GM12878 (cell line): ENCODE results near the gene TMEM63B.

Experiments
- BMI1 ChIP-seq: fragments of 450-650 bp; IDR thresholded peaks from 2 replicates; pipeline ENCODE4 v1.6.1; 2016; ENCODE audit warnings: mild to moderate bottlenecking, moderate library complexity, borderline replicate concordance
- CBFB ChIP-seq: IDR thresholded peaks from 2 replicates; pipeline ENCODE4 v1.6.1; 2016; ENCODE audit warnings: antibody characterized with exemption, low read depth
- CHD4 ChIP-seq: fragments of 200-600 bp; sonication (generic); IDR thresholded peaks from 2 replicates; pipeline ENCODE4 v1.6.1; 2016; ENCODE audit warnings: mild to moderate bottlenecking
- CTCF ChIP-seq, 3 experiments: IDR thresholded peaks in 2 of 3; conservative IDR thresholded peaks in 1 of 3; 2 replicates each; pipeline ENCODE4 v1.5.1; 2011; ENCODE audit warnings: low read depth in 3 of 3, low read length in 3 of 3, mild to moderate bottlenecking in 3 of 3, control low read depth in 2 of 3, moderate library complexity in 2 of 3, inconsistent platforms in 1 of 3, mixed read lengths in 1 of 3; ENCODE audit not compliant: control insufficient read depth in 2 of 3, insufficient read depth in 1 of 3; ENCODE audit errors: extremely low read depth in 1 of 3
- DPF2 ChIP-seq: fragments of 450-650 bp; IDR thresholded peaks from 2 replicates; pipeline ENCODE4 v1.6.1; 2017; ENCODE audit warnings: mild to moderate bottlenecking
- EP300 ChIP-seq, 2 experiments: fragments of 150-350 bp in 1 of 2; IDR thresholded peaks; 2 replicates each; pipeline ENCODE4 v1.6.1; 2011 to 2012; ENCODE audit warnings: low read depth in 2 of 2, low read length in 2 of 2, borderline replicate concordance in 1 of 2, improper control_type of control experiment in 1 of 2, inconsistent platforms in 1 of 2; ENCODE audit not compliant: control insufficient read depth in 1 of 2
- ESRRA ChIP-seq: IDR thresholded peaks from 2 replicates; pipeline ENCODE4 v1.6.1; 2012; ENCODE audit warnings: mild to moderate bottlenecking, low read length, improper control_type of control experiment
- HCFC1 ChIP-seq: fragments of 150-350 bp; IDR thresholded peaks from 2 replicates; pipeline ENCODE4 v1.6.1; 2014; ENCODE audit warnings: low read length
- JUNB ChIP-seq: IDR thresholded peaks from 2 replicates; pipeline ENCODE4 v1.6.1; 2016; ENCODE audit warnings: antibody characterized with exemption, mild to moderate bottlenecking
- POLR2A ChIP-seq: IDR thresholded peaks from 2 replicates; pipeline ENCODE4 v1.6.1; 2011; ENCODE audit warnings: low read depth, mild to moderate bottlenecking, low read length
- RFX5 ChIP-seq: IDR thresholded peaks from 2 replicates; pipeline ENCODE4 v1.6.1; 2011; ENCODE audit warnings: low read depth, low read length, improper control_type of control experiment
- SIN3A ChIP-seq: IDR thresholded peaks from 2 replicates; pipeline ENCODE4 v1.6.1; 2012; ENCODE audit warnings: low read depth, low read length, improper control_type of control experiment
- YY1 ChIP-seq: IDR thresholded peaks from 2 replicates; pipeline ENCODE4 v1.6.1; 2011; ENCODE audit warnings: low read depth, mild to moderate bottlenecking, low read length

GRCh38 chr6:44188819-44189218 is 61.5 kb downstream of the TMEM63B start:
- TF ChIP-seq CBFB (no peak), POLR2A (no peak), CHD4 (no peak), RFX5 (no peak), ESRRA (no peak), JUNB (no peak), CTCF (IDR thresholded peaks at IDR 0.05 in 2 of 3, conservative IDR thresholded peaks at IDR 0.05 in 1 of 3; ENCODE audit: control insufficient read depth in 2 of 3, extremely low read depth in 1 of 3, insufficient read depth in 1 of 3, low read depth in 3 of 3, low read length in 3 of 3) (no peak), HCFC1 (no peak), DPF2 (no peak), BMI1 (no peak), EP300 (IDR thresholded peaks at IDR 0.05; ENCODE audit: borderline replicate concordance in 1 of 2, control insufficient read depth in 1 of 2, low read depth in 2 of 2, low read length in 2 of 2) (no peak), YY1 (no peak), SIN3A (no peak)
